SK-N-SH treated with all-trans-retinoic acid at 6 μM for 48 hours (cell line): ENCODE measurements around the gene AMHR2.
"Not testable (repeated sequence)": the region's sequence is repeated elsewhere in the genome, so short reads cannot be mapped to it uniquely, and the experiment has no call there.

Experiments used
- ISL1 ChIP-seq: fragments of 250-450 bp; sonication (Bioruptor Pico); IDR thresholded peaks from 2 replicates; pipeline ENCODE4 v2.1.2; 2022; ENCODE audit warnings: mild to moderate bottlenecking, moderate library complexity
- PATZ1 ChIP-seq: fragments of 250-450 bp; sonication (Bioruptor Pico); IDR thresholded peaks from 2 replicates; pipeline ENCODE4 v1.8.0; 2020; ENCODE audit warnings: mild to moderate bottlenecking, moderate library complexity, borderline replicate concordance
- SNAI2 ChIP-seq: fragments of 250-450 bp; sonication (Bioruptor Pico); IDR thresholded peaks from 2 replicates; pipeline ENCODE4 v1.5.0; 2020; ENCODE audit warnings: mild to moderate bottlenecking, moderate library complexity
- TOX ChIP-seq: fragments of 250-450 bp; sonication (Bioruptor Pico); IDR thresholded peaks from 2 replicates; pipeline ENCODE4 v1.8.0; 2021; ENCODE audit warnings: mild to moderate bottlenecking, moderate library complexity, borderline replicate concordance
- ZFP3 ChIP-seq: fragments of 250-450 bp; sonication (Bioruptor Pico); IDR thresholded peaks from 2 replicates; pipeline ENCODE4 v1.5.0; 2020; ENCODE audit warnings: mild to moderate bottlenecking, moderate library complexity
- ZNF565 ChIP-seq: fragments of 450-650 bp; formaldehyde crosslinking; conservative IDR thresholded peaks from 2 replicates; pipeline ENCODE4 v1.5.0; 2020; ENCODE audit warnings: low read depth, mild to moderate bottlenecking, moderate library complexity
- ZNF70 ChIP-seq: fragments of 450-650 bp; formaldehyde crosslinking; IDR thresholded peaks from 2 replicates; pipeline ENCODE4 v1.5.0; 2020; ENCODE audit warnings: mild to moderate bottlenecking, moderate library complexity
- TF ChIP-seq, protein P1 (sequence below): fragments of 250-450 bp; sonication (Bioruptor Pico); IDR thresholded peaks from 2 replicates; pipeline ENCODE4 v1.5.0; 2020; ENCODE audit warnings: mild to moderate bottlenecking, moderate library complexity
- TF ChIP-seq, protein P2 (sequence below): fragments of 250-450 bp; sonication (Bioruptor Pico); IDR thresholded peaks from 2 replicates; pipeline ENCODE4 v1.5.1; 2021; ENCODE audit warnings: mild to moderate bottlenecking, moderate library complexity

DNA sequence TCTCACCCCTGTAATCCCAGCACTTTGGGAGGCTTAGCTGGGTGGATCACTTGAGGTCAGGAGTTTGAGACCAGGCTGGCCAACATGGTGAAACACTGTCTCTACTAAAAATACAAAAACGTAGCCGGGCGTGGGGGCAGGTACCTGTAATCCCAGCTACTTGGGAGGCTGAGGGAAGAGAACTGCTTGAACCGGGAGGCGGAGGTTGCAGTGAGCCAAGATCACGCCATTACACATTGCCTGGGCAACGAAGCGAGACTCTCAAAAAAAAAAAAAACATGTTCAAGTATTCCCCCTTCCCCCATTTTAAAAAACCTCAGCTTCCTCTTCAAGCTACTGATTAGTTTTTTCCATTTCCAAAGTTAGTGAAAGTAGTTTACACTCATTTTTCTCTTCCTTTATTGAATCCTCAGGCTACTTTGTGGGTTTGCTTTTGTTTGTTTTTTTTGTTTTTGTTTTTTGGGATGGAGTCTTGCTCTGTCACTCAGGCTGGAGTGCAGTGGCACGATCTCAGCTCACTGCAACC is 6.3 kb upstream of the AMHR2 start:
- not testable (repeated sequence) for TF ChIP-seq ZFP3 (CRISPR knock-in tag); SNAI2; TOX; ZNF565 (CRISPR knock-in tag); ZNF70 (CRISPR knock-in tag); PATZ1 (CRISPR knock-in tag); ISL1
- TF ChIP-seq, protein P1, sequence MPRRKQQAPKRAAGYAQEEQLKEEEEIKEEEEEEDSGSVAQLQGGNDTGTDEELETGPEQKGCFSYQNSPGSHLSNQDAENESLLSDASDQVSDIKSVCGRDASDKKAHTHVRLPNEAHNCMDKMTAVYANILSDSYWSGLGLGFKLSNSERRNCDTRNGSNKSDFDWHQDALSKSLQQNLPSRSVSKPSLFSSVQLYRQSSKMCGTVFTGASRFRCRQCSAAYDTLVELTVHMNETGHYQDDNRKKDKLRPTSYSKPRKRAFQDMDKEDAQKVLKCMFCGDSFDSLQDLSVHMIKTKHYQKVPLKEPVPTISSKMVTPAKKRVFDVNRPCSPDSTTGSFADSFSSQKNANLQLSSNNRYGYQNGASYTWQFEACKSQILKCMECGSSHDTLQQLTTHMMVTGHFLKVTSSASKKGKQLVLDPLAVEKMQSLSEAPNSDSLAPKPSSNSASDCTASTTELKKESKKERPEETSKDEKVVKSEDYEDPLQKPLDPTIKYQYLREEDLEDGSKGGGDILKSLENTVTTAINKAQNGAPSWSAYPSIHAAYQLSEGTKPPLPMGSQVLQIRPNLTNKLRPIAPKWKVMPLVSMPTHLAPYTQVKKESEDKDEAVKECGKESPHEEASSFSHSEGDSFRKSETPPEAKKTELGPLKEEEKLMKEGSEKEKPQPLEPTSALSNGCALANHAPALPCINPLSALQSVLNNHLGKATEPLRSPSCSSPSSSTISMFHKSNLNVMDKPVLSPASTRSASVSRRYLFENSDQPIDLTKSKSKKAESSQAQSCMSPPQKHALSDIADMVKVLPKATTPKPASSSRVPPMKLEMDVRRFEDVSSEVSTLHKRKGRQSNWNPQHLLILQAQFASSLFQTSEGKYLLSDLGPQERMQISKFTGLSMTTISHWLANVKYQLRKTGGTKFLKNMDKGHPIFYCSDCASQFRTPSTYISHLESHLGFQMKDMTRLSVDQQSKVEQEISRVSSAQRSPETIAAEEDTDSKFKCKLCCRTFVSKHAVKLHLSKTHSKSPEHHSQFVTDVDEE = not testable (repeated sequence)
- TF ChIP-seq, protein P2, sequence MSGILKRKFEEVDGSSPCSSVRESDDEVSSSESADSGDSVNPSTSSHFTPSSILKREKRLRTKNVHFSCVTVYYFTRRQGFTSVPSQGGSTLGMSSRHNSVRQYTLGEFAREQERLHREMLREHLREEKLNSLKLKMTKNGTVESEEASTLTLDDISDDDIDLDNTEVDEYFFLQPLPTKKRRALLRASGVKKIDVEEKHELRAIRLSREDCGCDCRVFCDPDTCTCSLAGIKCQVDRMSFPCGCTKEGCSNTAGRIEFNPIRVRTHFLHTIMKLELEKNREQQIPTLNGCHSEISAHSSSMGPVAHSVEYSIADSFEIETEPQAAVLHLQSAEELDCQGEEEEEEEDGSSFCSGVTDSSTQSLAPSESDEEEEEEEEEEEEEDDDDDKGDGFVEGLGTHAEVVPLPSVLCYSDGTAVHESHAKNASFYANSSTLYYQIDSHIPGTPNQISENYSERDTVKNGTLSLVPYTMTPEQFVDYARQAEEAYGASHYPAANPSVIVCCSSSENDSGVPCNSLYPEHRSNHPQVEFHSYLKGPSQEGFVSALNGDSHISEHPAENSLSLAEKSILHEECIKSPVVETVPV (CRISPR knock-in tag) = not testable (repeated sequence)
